HEK293T (cell line): ENCODE results near the gene AIDA.

ENCODE experiments used
- BHLHE40 ChIP-seq: fragments of 450-650 bp; IDR thresholded peaks from 2 replicates; pipeline ENCODE4 v1.6.1; 2016; ENCODE audit warnings: mild to moderate bottlenecking, moderate library complexity, borderline replicate concordance
- FOXA1 ChIP-seq: fragments of 450-650 bp; IDR thresholded peaks from 2 replicates; pipeline ENCODE4 v1.6.1; 2016; ENCODE audit warnings: mild to moderate bottlenecking
- FOXK2 ChIP-seq: fragments of 450-650 bp; IDR thresholded peaks from 2 replicates; pipeline ENCODE4 v1.6.1; 2016; ENCODE audit warnings: mild to moderate bottlenecking
- SP1 ChIP-seq: fragments of 450-650 bp; IDR thresholded peaks from 2 replicates; pipeline ENCODE4 v1.6.1; 2017

DNA sequence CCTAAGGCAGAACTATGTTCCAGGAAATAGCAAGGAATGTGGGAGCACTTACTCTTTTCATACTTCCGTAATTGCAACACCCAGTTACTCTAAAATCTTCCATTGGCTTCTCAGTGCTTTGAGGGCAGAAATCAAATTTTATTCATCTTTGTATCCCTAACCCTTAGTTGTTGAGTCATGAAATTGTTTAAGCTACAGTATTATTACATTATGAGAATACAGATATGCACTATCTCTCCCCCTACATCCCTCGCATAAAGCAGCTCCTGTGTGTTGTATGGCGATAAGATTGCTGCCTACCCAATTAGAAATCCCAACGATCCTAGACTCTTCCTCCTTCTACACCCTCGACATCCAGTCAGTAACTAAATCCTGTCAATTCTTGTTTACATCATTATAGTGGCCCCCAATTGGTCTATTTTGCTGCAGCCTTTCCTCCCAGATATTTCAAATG lies 2.6 kb downstream of the AIDA start:
- TF ChIP-seq FOXK2 (no peak), FOXA1 (no peak), SP1 (no peak), BHLHE40 (no peak)
